NCI-H2171 treated with DMSO at 0.1 percent for 48 hours (cell line): ENCODE data around the gene HEATR9.

ENCODE experiments used
- DNase-seq: peaks from one replicate; lab custom pipeline; 2025; lab: John Stamatoyannopoulos, UW

The HEATR9 gene

DNA sequence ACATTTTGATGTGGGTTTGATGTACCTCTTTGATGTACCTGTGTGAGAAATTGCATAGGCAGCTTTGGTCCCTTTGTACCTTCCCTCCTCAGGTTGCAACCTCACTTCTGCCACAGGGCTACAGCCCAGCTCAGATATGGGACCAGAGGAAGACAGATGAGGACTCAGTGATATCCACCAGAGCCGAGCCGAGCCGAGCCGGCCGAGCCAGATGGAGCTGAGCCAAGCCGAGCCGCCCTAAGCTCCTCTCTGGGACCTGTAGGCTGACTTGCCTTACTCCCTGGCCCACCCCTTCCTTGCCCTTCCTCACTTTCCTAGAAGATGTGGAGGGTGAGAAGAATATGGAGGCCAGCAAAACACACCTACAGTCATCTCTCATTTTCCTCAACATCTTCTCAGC lies 3.8 kb downstream of the HEATR9 start:
- no peak for DNase-seq

DNA sequence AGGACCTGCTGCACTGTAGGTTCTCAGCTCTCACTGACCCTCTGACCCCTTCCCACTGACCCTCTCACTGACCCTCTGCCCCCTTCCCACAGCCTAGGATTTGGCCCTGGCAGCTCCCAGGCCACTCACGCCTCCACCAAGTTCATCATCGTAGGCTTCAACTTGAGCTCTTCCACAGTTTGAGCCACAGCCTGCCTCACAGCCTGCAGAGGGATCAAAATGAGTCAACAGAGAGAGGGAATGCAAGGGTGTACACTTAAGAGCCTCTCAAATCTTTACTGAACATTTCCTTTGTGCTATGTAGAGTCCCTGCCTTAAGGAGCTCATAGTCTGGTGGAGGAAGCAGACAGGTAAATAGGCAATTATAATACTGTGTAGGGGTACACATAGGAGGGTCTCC lies 12.1 kb downstream of the HEATR9 start:
- DNase-seq: no peak

DNA sequence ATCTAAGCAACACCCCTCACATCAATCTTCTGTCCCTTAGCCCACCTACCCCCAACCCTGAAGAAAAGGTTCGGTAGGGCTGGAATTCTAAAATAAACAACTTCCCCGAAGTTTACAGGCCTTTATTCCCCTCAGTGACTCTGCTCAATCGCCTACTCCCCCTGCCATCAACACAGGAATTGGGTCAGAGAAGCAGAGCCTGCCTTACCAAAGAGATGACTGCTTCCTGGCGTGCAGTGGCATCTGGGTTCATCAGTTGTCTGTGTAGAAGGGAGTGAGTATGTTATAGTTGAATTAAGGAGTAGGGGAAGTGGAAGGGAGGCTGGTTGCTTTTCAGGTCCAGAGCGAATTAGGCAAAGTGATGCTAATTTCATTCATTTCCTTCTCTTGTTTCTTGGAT lies 12.7 kb downstream of the HEATR9 start:
- no peak for DNase-seq

DNA sequence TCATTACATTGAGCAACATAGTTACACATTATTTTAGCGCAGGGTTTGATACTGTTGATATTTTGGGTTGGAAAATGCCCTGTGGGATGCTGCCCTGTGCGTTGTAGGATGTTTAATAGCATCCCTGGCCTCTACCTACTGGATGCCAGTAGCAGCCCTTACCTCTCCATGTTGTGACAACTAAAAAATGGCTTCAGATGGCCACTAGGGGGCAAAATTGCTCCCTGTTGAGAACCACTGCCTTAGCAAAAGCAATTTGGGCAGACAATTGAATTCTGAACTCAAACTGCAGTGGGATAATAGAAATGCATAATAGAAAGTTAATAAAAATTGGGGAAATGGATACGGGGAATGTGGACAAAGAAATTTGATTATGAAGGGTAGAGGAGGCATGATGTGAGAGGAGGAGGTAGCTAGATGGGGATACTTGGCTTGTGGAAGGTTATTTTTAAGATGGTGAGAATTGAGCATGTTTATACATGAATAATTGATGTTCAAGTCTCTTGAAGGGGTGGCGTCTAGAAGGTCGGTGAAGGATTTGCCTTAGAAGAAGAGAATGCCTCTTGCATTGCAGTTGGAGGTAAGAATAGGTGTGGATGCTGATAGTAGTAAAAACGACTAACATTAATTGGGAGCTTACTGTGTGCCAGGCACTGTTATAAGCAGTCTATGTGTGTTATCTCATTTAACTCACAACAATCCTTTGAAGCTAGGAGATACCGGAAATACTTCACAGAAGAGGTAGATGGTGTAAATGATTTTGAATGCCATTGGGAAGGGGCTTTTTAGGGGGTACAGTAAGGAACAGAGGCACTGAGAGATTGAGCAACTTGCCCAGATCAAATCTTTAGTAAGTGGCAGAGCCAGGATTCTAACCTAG lies 19.0 kb downstream of the HEATR9 start:
- peak; percentile 46 for DNase-seq

DNA sequence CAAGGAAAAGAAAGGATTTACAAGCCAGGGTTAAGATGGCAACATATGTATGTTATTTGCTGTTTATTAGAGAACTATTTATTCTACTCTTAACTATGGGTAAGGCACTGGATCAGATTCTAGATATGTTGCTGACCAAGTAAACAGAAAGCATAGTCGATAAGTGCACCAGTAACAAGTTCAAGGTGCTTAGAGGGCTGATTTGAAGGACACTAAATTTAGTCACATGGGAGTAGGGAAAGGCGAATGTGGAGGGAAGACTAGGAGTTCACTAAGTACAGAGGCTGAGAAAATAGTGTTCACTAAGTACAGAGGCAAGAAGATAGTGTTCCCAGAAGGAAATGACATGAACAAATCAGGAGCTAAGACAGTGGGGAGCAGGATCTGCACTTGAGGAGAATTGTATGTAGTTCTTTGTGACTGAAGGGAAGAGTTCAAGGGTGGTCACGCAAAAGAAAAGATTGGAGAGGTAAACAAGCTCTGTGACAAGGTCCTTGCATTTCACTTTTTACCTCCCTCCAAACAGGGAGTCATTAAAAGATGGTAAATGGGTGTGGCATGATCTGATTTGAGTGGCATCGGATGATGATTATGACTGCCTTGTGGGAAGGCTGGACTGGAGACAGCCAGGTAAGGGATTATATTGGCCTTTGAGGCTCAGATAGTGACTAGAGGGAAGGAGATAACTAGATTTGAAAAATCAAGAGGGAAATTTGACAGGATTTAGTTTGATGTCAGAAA lies 20.9 kb downstream of the HEATR9 start:
- DNase-seq: no peak

DNA sequence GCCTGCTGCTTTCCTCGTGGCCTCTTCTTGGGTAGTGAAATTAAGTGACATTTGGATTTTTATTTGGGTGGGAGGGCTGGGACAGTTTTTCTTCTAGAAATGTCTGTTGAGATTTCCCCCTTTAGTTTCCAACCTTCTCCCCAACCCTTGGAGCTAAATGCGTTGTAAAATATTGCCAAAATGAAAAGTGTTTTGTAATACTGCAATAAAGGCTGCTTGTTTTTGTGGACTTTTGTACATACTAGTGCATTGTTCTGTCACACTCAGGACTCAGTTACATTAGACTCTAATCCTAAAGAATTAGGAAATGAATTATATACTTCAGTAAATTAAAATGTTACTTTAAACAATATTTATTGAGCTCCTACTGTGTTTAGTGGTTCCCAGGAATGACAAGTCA lies 21.7 kb downstream of the HEATR9 start:
- no peak for DNase-seq

DNA sequence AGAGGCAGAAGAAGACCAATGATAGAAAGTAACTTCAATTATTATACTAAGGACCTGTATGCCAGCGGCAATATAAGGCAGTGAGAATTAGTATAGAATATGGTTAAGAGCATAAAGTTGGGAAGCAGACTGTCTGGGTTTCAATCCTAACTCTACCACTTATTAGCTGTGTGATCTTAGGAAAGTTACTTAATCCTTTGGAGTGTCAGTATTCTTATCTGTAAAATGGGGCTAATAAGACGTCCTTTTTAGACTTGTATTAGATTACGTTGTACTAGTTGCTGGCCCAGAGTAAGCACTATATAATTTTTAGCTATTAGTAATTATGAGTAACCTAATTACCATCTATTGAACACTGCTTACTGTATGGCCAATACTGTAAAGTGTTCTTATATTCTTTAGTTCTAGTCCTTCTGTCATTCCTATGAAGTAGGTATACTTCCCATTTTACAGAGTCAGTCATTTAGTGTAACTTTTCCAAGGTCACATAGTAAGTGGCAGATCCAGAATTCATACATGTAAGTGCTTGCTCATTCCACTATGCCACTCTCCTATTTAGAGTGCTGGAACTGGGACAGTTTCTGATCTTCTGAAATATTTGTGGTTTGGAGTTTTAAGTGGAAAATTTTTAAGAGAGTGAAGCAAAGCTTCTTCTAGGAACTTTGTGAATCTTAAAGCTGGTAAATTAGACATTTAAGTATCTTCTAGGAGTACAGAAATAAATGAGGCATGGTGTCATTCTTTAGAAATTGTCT lies 22.5 kb downstream of the HEATR9 start:
- DNase-seq: no peak

DNA sequence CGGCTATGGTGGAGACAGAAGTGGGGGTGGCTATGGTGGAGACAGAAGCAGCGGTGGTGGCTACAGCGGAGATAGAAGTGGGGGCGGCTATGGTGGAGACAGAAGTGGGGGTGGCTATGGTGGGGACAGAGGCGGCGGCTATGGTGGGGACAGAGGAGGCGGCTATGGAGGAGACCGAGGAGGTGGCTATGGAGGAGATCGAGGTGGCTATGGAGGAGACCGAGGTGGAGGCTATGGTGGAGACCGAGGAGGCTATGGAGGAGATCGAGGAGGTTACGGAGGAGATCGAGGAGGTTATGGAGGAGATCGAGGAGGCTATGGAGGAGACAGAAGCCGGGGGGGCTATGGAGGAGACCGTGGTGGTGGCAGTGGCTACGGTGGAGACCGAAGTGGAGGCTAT lies 24.1 kb downstream of the HEATR9 start:
- no peak for DNase-seq

DNA sequence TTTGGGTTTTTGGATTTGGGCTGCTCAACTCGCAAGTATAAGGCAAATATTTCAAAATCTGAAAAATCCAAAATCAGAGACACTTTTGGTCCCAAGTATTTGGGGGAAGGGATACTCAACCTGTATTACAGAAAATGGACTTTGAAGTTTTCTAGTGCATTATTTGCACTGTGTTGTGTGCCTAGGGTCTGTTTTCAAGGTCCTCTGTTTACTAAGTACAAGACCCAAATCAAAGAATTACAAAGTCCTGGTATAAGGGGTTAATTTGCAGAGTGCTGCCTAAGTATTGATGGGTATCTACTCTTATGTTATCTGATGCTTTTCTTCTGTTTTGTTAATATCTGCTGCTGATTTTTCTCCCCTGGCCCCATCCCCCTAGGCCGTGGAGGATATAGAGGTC lies 25.0 kb downstream of the HEATR9 start:
- DNase-seq: no peak

DNA sequence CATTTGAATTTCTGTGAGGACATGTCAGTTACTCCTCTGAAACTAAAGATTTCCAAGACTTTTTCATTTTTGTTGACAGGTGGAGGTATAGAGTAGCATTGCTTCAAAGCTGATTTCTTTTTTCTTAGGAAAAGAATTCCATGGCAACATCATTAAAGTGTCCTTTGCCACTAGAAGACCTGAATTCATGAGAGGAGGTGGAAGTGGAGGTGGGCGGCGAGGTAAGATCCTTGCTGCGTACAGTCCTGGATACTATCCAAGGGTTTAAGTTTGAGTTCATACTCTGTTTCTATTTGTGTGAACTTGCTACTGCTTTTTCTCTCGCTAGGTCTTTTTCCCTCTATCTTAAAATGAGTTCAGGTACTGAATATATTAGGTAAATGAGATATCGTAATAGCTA lies 26.5 kb downstream of the HEATR9 start:
- DNase-seq: no peak

DNA sequence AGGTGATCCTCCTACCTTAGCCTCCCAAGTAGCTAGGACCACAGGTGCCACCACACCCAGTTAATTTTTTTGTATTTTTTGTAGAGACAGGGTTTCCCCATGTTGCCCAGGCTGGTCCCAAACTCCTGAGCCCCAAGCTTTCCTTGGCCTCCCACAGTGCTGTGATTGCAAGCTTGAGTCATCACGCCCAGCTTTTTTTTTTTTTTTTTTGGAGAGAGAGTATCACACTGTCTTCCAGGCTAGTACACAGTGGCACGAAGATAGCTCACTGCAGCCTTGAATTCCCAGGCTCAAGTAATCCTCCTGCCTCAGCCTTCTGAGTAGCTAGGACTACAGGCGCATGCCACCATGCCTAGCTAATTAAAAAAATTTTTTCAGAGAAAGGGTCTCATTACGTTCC lies 27.2 kb downstream of the HEATR9 start:
- no peak for DNase-seq

DNA sequence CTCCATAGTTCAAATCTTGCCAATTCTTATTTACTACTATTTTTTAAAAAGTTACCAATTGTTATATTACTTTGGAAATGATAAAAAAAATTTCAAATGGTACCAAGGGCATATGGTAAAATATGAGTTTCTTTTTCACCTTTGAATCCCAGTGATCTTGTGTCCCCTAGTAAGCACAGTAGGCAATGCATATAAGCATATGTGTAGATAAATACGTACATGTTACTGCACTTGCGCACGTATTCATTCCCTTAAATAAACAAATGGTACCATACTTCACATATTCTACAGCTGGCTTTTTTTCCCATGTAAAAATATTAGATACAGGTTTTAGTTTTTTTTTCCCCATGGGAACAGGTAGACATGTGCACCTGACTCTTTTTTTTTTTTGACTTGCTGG lies 27.6 kb downstream of the HEATR9 start:
- DNase-seq: no peak

DNA sequence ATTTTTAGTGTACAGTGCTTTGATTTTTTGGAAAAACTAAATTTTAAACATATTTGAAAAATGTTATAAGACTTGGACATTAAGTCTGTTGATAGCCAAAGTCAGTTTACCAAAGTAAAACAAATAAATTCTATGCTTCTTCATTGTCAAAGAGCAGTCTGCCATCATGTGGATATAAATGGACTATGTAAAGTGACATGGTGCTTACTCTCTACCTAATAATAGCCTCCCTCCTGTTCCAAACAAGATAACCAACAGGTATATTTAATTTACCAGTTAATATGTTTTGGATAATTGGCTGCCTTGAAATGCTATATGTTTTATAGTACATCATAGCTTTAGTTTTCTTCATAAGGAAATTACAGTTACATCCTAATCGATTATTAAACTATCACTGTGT lies 43.5 kb downstream of the HEATR9 start:
- DNase-seq: no peak

DNA sequence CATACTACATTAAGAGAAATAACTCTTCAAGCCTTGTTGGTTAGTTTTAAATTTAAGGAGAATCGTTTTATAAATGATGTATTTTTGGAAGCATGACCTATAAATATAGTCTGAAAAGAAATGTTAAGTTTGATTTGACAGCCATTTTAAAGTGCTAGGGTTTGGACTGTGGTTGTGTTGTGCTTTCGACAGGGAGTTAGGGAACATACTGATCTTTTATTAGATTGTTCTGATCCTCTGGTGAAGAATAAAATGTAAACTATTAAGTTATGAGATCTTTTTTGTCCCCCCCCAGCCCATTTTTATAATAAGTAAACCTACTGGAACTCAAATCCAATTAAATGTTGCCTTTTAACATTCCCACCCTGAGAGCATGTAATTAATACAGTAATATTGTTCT lies 47.4 kb downstream of the HEATR9 start:
- DNase-seq: no peak

DNA sequence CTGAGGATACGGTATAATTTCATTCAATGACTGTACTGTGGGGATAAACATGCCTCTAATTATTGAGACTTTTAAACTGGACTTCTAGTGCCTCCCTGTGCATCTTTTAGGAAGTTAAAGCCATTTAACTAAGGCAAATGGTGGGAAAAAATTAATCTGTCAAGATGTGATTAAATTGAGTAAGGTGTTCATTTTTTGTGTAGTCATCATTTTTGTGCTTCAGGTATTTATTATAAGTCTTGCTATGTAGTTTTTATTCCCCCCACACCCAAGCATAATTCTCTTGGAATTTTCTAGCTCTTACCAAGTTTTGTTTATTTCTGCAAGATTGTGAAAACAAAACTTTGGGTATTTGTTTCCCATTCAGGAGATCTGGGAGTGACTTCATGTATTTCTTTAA lies 49.2 kb downstream of the HEATR9 start:
- no peak for DNase-seq

DNA sequence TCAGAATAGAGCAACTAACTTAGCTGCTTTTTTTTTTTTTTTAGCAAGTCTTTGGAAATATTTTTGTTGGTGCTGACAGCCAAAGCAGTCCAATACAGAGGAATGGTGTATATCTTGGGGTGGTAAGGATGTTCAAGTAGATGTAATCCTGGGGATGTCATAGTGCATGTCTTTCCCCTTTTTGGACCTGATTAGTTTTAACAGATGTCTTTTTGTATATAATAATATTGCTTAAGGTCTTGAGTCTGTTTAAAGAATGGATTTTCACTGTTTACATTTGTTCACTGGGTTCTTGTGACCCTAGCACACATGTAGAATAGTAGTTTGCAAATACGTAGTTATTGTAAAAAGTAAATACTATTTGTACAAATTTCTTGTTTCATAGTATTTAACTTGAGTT lies 51.5 kb downstream of the HEATR9 start:
- no peak for DNase-seq

DNA sequence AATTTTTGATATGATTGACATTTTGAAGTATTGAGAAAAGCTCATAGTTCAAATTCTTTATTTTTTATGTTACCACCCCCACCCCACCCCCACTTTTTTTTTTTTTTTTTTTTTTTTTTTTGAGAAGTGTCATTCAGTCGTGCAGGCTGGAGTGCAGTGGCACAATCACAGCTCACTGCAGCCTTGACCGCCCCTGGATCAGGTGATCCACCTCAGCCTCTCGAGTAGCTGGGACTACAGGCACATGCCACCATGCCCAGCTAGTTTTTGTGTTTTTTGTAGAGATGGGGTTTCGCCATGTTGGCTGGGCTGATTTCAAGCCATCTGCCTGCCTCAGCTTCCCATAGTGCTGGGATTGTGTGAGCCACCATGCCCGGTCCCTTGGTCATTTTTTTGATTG lies 52.0 kb downstream of the HEATR9 start:
- DNase-seq: no peak

DNA sequence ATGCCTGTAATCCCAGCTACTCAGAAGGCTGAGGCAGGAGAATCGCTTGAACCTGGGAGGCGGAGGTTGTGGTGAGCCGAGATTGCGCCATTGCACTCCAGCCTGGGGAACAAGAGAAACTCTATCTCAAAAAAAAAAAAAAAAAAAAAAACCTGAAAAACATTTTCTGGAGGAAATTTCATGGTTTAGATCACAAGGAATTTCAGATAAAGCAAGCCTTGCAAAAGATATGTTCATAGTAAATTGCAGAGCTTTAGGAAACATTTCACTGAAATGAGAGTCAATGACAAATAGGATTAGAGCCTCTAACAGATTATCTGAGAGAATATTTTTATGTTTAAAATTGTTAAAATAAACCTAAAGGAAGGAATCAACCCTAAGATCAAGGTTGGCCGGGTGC lies 56.2 kb downstream of the HEATR9 start:
- DNase-seq: no peak

DNA sequence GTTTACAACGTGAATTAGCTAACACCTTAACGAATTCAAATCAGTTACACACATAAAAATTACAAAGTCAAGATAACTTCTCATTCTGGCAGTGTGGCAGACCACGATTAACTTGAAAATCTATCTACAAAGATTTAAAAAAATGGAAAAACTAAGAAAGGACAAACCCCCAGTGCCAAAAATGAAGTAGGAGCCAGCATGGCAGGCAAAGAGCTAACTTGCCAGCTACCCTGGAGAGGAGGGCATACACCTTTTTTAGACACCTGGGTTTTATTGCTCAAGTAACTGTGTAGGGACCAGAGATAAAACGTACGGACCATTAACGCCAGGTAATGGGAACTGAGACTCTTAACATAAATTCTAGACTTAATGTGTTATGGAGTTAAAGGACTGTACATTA lies 56.9 kb downstream of the HEATR9 start:
- DNase-seq: no peak

DNA sequence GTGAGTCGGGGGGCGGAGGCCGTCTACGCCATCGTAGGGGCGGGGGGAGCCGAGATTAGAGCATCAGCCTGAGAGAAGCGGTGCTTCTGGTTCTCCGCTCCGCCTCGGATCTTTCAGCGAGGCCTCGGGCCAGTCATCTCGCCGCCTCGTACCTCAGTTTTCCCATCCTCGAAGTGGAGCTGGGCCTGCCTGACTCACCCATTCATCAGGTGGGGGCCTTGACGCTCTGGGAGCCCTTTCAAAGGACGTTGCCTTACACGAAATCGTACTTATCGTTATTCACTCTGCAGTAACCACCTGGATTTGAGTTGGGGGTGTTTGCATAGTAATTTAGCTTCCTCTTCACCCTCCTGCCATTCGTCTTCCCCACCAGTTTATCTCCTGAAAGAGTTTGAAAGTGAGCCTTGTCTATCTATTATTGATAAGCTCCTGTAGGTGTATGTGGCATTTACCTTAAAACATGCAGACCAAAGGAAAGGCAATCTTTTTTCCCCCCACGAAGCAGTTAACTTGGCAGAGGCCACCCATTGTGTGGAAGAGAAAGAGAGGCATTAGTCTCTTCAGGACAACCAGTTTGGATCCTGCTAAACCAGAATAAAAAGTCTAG lies 58.7 kb downstream of the HEATR9 start:
- DNase-seq: no peak

DNA sequence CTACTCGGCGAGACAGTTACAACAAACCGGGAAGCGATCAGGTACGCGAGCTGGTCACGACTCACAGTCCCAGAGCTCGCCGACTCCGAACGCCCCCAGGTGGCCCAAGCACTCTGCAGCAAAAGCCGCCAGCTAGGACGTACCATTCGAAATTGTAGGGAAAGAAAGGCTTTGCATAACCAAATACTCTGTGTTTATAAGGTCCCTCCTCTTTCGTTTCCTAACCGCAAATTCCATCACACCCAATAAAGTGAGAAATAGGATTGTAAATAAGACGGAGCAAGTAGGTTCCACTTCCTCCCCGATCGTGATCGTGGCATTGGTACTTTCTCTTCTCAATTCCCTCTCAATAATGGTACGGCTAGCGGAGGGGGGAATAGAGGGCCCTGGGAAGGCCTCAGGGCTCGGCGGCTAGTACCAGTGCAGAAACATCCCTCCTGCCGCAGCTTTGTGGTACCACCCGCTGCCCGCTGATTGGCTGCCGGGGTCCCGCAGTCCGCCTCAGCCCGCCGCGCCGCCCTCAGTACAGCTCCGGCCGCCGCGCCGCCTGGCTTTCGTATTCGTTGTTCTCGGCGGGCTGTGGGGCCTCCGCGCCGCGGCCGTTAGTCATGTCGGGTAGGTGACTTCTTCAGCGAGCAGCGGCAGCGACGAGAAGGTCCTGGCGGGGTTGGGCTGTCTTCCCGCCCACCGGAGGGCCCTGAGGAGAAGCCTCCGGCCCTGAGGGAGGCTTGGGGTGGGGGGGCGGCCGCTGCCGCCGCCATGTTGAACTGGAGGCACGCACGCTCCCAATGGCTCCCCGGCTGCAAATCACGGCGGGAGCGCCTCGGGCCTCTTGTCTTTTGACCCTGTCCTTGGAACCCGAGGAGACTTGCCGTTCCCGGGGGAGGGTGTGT lies 59.5 kb downstream of the HEATR9 start, which contains the start of gene TAF15:
TSS of gene TAF15 (plus strand) at position 523 of the 893 bp plus-strand sequence. CDS start at position 609, 86 bp downstream.
- peak; percentile 99 for DNase-seq
